Measurements from ENCODE around the gene AFF4. TPM values are rescaled to one million over a fixed set of nuclear protein-coding genes. Genes with fewer than 3 reads are reported as not detected.
"Not testable (repeated sequence)": the region's sequence is repeated elsewhere in the genome, so short reads cannot be mapped to it uniquely, and the experiment has no call there.

The AFF4 gene
- total RNA-seq, 1 donor from 2014 or later: 106 TPM

- H3K36me3 Mint-ChIP-seq (ENCODE audit: unreplicated experiment): peaks cover 10% of the 10 kb centered on the region
- no peak overlapping the region for H3K27ac Mint-ChIP-seq (ENCODE audit: unreplicated experiment)
- H3K4me1 Mint-ChIP-seq (ENCODE audit: unreplicated experiment): peaks cover 5% of the 10 kb centered on the region
- H3K9me3 Mint-ChIP-seq (ENCODE audit: unreplicated experiment): no peaks in the 10 kb centered on the region
- H3K4me3 Mint-ChIP-seq (ENCODE audit: unreplicated experiment): no peak overlapping the region
- TF ChIP-seq, protein P1, sequence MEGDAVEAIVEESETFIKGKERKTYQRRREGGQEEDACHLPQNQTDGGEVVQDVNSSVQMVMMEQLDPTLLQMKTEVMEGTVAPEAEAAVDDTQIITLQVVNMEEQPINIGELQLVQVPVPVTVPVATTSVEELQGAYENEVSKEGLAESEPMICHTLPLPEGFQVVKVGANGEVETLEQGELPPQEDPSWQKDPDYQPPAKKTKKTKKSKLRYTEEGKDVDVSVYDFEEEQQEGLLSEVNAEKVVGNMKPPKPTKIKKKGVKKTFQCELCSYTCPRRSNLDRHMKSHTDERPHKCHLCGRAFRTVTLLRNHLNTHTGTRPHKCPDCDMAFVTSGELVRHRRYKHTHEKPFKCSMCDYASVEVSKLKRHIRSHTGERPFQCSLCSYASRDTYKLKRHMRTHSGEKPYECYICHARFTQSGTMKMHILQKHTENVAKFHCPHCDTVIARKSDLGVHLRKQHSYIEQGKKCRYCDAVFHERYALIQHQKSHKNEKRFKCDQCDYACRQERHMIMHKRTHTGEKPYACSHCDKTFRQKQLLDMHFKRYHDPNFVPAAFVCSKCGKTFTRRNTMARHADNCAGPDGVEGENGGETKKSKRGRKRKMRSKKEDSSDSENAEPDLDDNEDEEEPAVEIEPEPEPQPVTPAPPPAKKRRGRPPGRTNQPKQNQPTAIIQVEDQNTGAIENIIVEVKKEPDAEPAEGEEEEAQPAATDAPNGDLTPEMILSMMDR (IDR thresholded peaks at IDR 0.05): no peak
- peak; percentile 8 for DNase-seq (ENCODE audit: extremely low spot score, unreplicated experiment)
- no peaks in the 10 kb centered on the region for H3K27me3 Mint-ChIP-seq (ENCODE audit: unreplicated experiment)
Observed at GRCh38 chr5:132998556-132998955, 35.1 kb upstream of the AFF4 start.

DNA sequence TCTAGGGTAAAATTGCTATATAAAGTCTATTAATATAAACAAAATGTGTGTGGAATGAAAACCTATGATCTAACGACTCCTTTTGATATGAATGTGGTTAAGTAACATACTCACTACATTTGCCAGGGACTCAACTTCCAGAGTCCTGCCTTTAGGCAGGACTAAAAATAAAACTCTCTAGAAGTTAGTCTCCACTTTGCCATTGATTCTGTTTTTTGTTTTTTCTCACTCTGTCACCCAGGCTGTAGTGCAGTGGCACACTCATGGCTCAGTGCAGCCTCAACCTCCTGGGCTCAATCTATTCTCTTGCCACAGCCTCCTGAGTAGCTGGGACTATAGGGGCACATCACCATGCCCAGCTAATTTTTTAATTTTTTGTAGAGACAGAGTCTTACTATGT lies 32.9 kb upstream of the AFF4 start:
- Mint-ChIP-seq H3K27me3 (ENCODE audit: unreplicated experiment) (no peaks in the 10 kb centered on the region), H3K9me3 (ENCODE audit: unreplicated experiment) (no peaks in the 10 kb centered on the region), H3K27ac (ENCODE audit: unreplicated experiment) (no peak overlapping the region), H3K4me3 (ENCODE audit: unreplicated experiment) (no peak overlapping the region), H3K36me3 (ENCODE audit: unreplicated experiment) (peaks cover 5% of the 10 kb centered on the region), H3K4me1 (ENCODE audit: unreplicated experiment) (peaks cover 5% of the 10 kb centered on the region)
- DNase-seq (ENCODE audit: extremely low spot score, unreplicated experiment): peak; percentile 25
- TF ChIP-seq, protein P1 (IDR thresholded peaks at IDR 0.05): no peak

GRCh38 chr5:132987531-132988408 lies 24.3 kb upstream of the AFF4 start:
- H3K9me3 Mint-ChIP-seq (ENCODE audit: unreplicated experiment): no peaks in the 10 kb centered on the region
- no peaks in the 10 kb centered on the region for H3K4me1 Mint-ChIP-seq (ENCODE audit: unreplicated experiment)
- no peak overlapping the region for H3K27ac Mint-ChIP-seq (ENCODE audit: unreplicated experiment)
- peak; percentile 64 for DNase-seq (ENCODE audit: extremely low spot score, unreplicated experiment)
- peak overlapping the region; percentile 40 for H3K4me3 Mint-ChIP-seq (ENCODE audit: unreplicated experiment)
- no peaks in the 10 kb centered on the region for H3K36me3 Mint-ChIP-seq (ENCODE audit: unreplicated experiment)
- peaks cover 3% of the 10 kb centered on the region for H3K27me3 Mint-ChIP-seq (ENCODE audit: unreplicated experiment)
- TF ChIP-seq, protein P1 (IDR thresholded peaks at IDR 0.05): no peak

DNA sequence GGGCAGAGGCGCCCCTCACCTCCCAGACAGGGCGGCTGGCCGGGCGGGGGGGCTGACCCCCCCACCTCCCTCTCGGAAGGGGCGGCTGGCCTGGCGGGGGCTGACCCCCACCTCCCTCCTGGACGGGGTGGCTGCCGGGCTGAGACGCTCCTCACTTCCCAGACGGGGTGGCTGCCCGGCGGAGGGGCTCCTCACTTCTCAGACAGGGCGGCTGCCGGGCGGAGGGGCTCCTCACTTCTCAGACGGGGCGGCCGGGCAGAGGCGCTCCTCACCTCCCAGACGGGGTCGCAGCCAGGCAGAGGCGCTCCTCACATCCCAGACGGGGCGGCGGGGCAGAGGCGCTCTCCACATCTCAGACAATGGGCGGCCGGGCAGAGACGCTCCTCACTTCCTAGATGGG lies 19.5 kb upstream of the AFF4 start:
- H3K4me3 Mint-ChIP-seq (ENCODE audit: unreplicated experiment); H3K36me3 Mint-ChIP-seq (ENCODE audit: unreplicated experiment); DNase-seq (ENCODE audit: extremely low spot score, unreplicated experiment); H3K27me3 Mint-ChIP-seq (ENCODE audit: unreplicated experiment); H3K9me3 Mint-ChIP-seq (ENCODE audit: unreplicated experiment); H3K27ac Mint-ChIP-seq (ENCODE audit: unreplicated experiment); H3K4me1 Mint-ChIP-seq (ENCODE audit: unreplicated experiment): not testable (repeated sequence)

GRCh38 chr5:132981288-132981687 lies 17.9 kb upstream of the AFF4 start:
- peaks cover 4% of the 10 kb centered on the region for H3K9me3 Mint-ChIP-seq (ENCODE audit: unreplicated experiment)
- DNase-seq (ENCODE audit: extremely low spot score, unreplicated experiment): no peak
- no peak overlapping the region for H3K4me3 Mint-ChIP-seq (ENCODE audit: unreplicated experiment)
- TF ChIP-seq, protein P1 (IDR thresholded peaks at IDR 0.05): no peak
- H3K27me3 Mint-ChIP-seq (ENCODE audit: unreplicated experiment): peaks cover 3% of the 10 kb centered on the region
- no peaks in the 10 kb centered on the region for H3K4me1 Mint-ChIP-seq (ENCODE audit: unreplicated experiment)
- H3K36me3 Mint-ChIP-seq (ENCODE audit: unreplicated experiment): no peaks in the 10 kb centered on the region
- H3K27ac Mint-ChIP-seq (ENCODE audit: unreplicated experiment): no peak overlapping the region

Measured in osteocyte (in vitro differentiated cells).